HCT116 (cell line): ENCODE results near the gene RBM44.

Experiments used
- EZH2phosphoT487 ChIP-seq: fragments of 200-600 bp; IDR thresholded peaks from 2 replicates; pipeline ENCODE4 v1.6.1; 2018; ENCODE audit warnings: antibody characterized with exemption, borderline replicate concordance
- RAD21 ChIP-seq: IDR thresholded peaks from 2 replicates; pipeline ENCODE4 v1.6.1; 2012; ENCODE audit warnings: low read depth, mild to moderate bottlenecking
- TF ChIP-seq, protein P1 (sequence below): IDR thresholded peaks from 2 replicates; pipeline ENCODE4 v1.6.1; 2012; ENCODE audit warnings: low read depth
- TF ChIP-seq, protein P2 (sequence below), 3 experiments: fragments of 200-600 bp in 1 of 3; sonication (generic) in 1 of 3; IDR thresholded peaks in 2 of 3; conservative IDR thresholded peaks in 1 of 3; 2 replicates each; pipeline ENCODE4 v1.5.1; 2012 to 2017; ENCODE audit warnings: low read depth in 2 of 3, low read length in 2 of 3, antibody characterized with exemption in 1 of 3, borderline replicate concordance in 1 of 3, control low read depth in 1 of 3, mild to moderate bottlenecking in 1 of 3, mixed read lengths in 1 of 3, mixed run types in 1 of 3, moderate library complexity in 1 of 3; ENCODE audit not compliant: insufficient read depth in 1 of 3

GRCh38 chr2:237763812-237764211 lies 34.8 kb upstream of the RBM44 start:
- TF ChIP-seq, protein P1, sequence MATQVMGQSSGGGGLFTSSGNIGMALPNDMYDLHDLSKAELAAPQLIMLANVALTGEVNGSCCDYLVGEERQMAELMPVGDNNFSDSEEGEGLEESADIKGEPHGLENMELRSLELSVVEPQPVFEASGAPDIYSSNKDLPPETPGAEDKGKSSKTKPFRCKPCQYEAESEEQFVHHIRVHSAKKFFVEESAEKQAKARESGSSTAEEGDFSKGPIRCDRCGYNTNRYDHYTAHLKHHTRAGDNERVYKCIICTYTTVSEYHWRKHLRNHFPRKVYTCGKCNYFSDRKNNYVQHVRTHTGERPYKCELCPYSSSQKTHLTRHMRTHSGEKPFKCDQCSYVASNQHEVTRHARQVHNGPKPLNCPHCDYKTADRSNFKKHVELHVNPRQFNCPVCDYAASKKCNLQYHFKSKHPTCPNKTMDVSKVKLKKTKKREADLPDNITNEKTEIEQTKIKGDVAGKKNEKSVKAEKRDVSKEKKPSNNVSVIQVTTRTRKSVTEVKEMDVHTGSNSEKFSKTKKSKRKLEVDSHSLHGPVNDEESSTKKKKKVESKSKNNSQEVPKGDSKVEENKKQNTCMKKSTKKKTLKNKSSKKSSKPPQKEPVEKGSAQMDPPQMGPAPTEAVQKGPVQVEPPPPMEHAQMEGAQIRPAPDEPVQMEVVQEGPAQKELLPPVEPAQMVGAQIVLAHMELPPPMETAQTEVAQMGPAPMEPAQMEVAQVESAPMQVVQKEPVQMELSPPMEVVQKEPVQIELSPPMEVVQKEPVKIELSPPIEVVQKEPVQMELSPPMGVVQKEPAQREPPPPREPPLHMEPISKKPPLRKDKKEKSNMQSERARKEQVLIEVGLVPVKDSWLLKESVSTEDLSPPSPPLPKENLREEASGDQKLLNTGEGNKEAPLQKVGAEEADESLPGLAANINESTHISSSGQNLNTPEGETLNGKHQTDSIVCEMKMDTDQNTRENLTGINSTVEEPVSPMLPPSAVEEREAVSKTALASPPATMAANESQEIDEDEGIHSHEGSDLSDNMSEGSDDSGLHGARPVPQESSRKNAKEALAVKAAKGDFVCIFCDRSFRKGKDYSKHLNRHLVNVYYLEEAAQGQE = no peak
- TF ChIP-seq EZH2phosphoT487 (no peak), RAD21 (no peak)
- TF ChIP-seq, protein P2, sequence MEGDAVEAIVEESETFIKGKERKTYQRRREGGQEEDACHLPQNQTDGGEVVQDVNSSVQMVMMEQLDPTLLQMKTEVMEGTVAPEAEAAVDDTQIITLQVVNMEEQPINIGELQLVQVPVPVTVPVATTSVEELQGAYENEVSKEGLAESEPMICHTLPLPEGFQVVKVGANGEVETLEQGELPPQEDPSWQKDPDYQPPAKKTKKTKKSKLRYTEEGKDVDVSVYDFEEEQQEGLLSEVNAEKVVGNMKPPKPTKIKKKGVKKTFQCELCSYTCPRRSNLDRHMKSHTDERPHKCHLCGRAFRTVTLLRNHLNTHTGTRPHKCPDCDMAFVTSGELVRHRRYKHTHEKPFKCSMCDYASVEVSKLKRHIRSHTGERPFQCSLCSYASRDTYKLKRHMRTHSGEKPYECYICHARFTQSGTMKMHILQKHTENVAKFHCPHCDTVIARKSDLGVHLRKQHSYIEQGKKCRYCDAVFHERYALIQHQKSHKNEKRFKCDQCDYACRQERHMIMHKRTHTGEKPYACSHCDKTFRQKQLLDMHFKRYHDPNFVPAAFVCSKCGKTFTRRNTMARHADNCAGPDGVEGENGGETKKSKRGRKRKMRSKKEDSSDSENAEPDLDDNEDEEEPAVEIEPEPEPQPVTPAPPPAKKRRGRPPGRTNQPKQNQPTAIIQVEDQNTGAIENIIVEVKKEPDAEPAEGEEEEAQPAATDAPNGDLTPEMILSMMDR (IDR thresholded peaks at IDR 0.05 in 2 of 3, conservative IDR thresholded peaks at IDR 0.05 in 1 of 3; ENCODE audit: borderline replicate concordance in 1 of 3, insufficient read depth in 1 of 3, low read depth in 2 of 3, low read length in 2 of 3) = no peak
